NCI-H1092 (cell line): ENCODE data around the gene WDFY4.

Source experiments
- DNase-seq: peaks from one replicate; lab custom pipeline; 2025; lab: John Stamatoyannopoulos, UW

WDFY4 gene

GRCh38 chr10:48792687-48793096 is 108.0 kb downstream of the WDFY4 start:
- DNase-seq = no peak

- no peak for DNase-seq
Measured at GRCh38 chr10:48794074-48794473, 109.4 kb downstream of the WDFY4 start.

- no peak for DNase-seq
Measured at GRCh38 chr10:48796713-48797245, 112.1 kb downstream of the WDFY4 start.

- DNase-seq = no peak
Measured at GRCh38 chr10:48797830-48798229, 113.2 kb downstream of the WDFY4 start.

GRCh38 chr10:48798481-48799254 is 114.0 kb downstream of the WDFY4 start:
- DNase-seq = no peak

GRCh38 chr10:48799341-48800006 is 114.8 kb downstream of the WDFY4 start:
- DNase-seq = no peak

- DNase-seq = no peak
Measured at GRCh38 chr10:48800007-48800675, 115.5 kb downstream of the WDFY4 start.

- DNase-seq = no peak
Measured at GRCh38 chr10:48801001-48801421, 116.3 kb downstream of the WDFY4 start.

GRCh38 chr10:48802611-48803071 is 118.0 kb downstream of the WDFY4 start:
- no peak for DNase-seq

- no peak for DNase-seq
Measured at GRCh38 chr10:48803801-48804584, 119.3 kb downstream of the WDFY4 start.

GRCh38 chr10:48804740-48805182 is 120.1 kb downstream of the WDFY4 start:
- no peak for DNase-seq

- no peak for DNase-seq
Measured at GRCh38 chr10:48805411-48805810, 120.7 kb downstream of the WDFY4 start.

- DNase-seq = no peak
Measured at GRCh38 chr10:48805848-48806247, 121.2 kb downstream of the WDFY4 start.

- no peak for DNase-seq
Measured at GRCh38 chr10:48806342-48806741, 121.7 kb downstream of the WDFY4 start.

GRCh38 chr10:48807791-48808470 is 123.3 kb downstream of the WDFY4 start:
- DNase-seq = no peak

GRCh38 chr10:48809261-48809660 is 124.6 kb downstream of the WDFY4 start:
- DNase-seq = no peak

- DNase-seq = no peak
Measured at GRCh38 chr10:48811461-48811860, 126.8 kb downstream of the WDFY4 start.

GRCh38 chr10:48811917-48812316 is 127.2 kb downstream of the WDFY4 start:
- no peak for DNase-seq

- DNase-seq = no peak
Measured at GRCh38 chr10:48813291-48813690, 128.6 kb downstream of the WDFY4 start.

- no peak for DNase-seq
Measured at GRCh38 chr10:48813825-48814224, 129.2 kb downstream of the WDFY4 start.

- no peak for DNase-seq
Measured at GRCh38 chr10:48814933-48815332, 130.3 kb downstream of the WDFY4 start.
